Parietal lobe (tissue), 1 donor: Measurements from ENCODE around the gene IZUMO3. TPM values are rescaled to one million over a fixed set of nuclear protein-coding genes. Genes with fewer than 3 reads are reported as not detected.

Experiments
- total RNA-seq: library from RNA; depleted of rRNA; stranded (reverse); fragments of >200 nt; gene quantifications from one replicate; pipeline ENCODE4 v1.2.3, GENCODE V29; 2014

Gene IZUMO3
- total RNA-seq = not detected

GRCh38 chr9:24545847-24546522, at the start of gene IZUMO3:
IZUMO3 (minus strand) TSS chr9:24545897; CDS start chr9:24545649, 248 bp downstream.

